Endothelial cell of umbilical vein (primary cell): ENCODE data around the gene ATL1. TPM values are rescaled to one million over a fixed set of nuclear protein-coding genes. Genes with fewer than 3 reads are reported as not detected.

Experiments
- BruUV-seq: library from RNA; stranded (reverse); fragments of 400-500 nt; replicated peaks from 2 replicates; lab custom pipeline; 2021; lab: Mats Ljungman, UMichigan
- CTCF ChIA-PET: fragments of 300-600, 350-600 bp; sonication (Branson Sonifier 250); formaldehyde crosslinking; loops from one replicate; lab custom pipeline; 2021; ENCODE audit warnings: antibody characterized with exemption, inconsistent platforms; lab: Charles Lee
- POLR2A ChIA-PET: fragments of 300-600, 350-600 bp; sonication (Branson Sonifier 250); formaldehyde crosslinking; loops from one replicate; lab custom pipeline; 2021; ENCODE audit warnings: antibody characterized with exemption, inconsistent platforms; lab: Charles Lee
- DNase-seq: peaks from one replicate; pipeline ENCODE4 v3.0.0-alpha.2; 2011; ENCODE audit warnings: low read depth, low spot score
- FAIRE-seq: peaks from 2 replicates; lab custom pipeline; 2011; peaks lifted over from hg19 to GRCh38; lab: Jason Lieb, UNC
- H2AFZ ChIP-seq: 2 replicates; pipeline ENCODE4 v1.6.0; 2012; ENCODE audit warnings: low read depth, low read length, control low read depth, inconsistent platforms
- H3K27ac ChIP-seq: 2 replicates; pipeline ENCODE4 v1.5.1; 2011; ENCODE audit warnings: low read depth, mild to moderate bottlenecking, control low read depth, low read length, moderate library complexity; ENCODE audit not compliant: insufficient read depth
- H3K27me3 ChIP-seq, 2 experiments: 2 replicates each; pipeline versions ENCODE4 v1.6.0 to v1.6.1; 2011; ENCODE audit warnings: low read length in 2 of 2, mixed read lengths in 1 of 2; ENCODE audit not compliant: control insufficient read depth in 2 of 2, insufficient read depth in 2 of 2
- H3K36me3 ChIP-seq, 2 experiments: 2 replicates in 1 of 2; 3 replicates in 1 of 2; pipeline ENCODE4 v1.5.1; 2011; ENCODE audit warnings: low read length in 2 of 2, mild to moderate bottlenecking in 1 of 2, moderate library complexity in 1 of 2; ENCODE audit not compliant: control insufficient read depth in 2 of 2, insufficient read depth in 2 of 2; ENCODE audit errors: extremely low read depth in 1 of 2
- H3K4me1 ChIP-seq: 3 replicates; pipeline ENCODE4 v1.5.1; 2011; ENCODE audit warnings: mild to moderate bottlenecking, low read length; ENCODE audit not compliant: control insufficient read depth, insufficient read depth; ENCODE audit errors: extremely low read depth
- H3K4me2 ChIP-seq: 2 replicates; pipeline ENCODE4 v1.6.1; 2011; ENCODE audit warnings: low read length, control low read depth, mixed read lengths; ENCODE audit not compliant: insufficient read depth
- H3K4me3 ChIP-seq, 3 experiments: fragments of 200-600 bp in 1 of 3; sonication (generic), shearing (Covaris generic) in 1 of 3; replicated peaks in 1 of 3; 2 replicates each; pipeline ENCODE4 v1.5.1; 2011 to 2016; ENCODE audit warnings: control low read depth in 3 of 3, low read length in 3 of 3, mild to moderate bottlenecking in 2 of 3, inconsistent platforms in 1 of 3, low read depth in 1 of 3, moderate library complexity in 1 of 3; ENCODE audit not compliant: insufficient read depth in 1 of 3
- H3K79me2 ChIP-seq: 2 replicates; pipeline ENCODE4 v1.6.0; 2012; ENCODE audit warnings: low read length, inconsistent platforms; ENCODE audit not compliant: control insufficient read depth, insufficient read depth
- H3K9ac ChIP-seq: replicated peaks from 2 replicates; pipeline ENCODE3; 2011; ENCODE audit warnings: low read length, control low read depth; ENCODE audit not compliant: insufficient read depth; ENCODE audit errors: extremely low read depth
- H3K9me1 ChIP-seq: replicated peaks from 3 replicates; pipeline ENCODE4 v1.6.0; 2011; ENCODE audit warnings: mild to moderate bottlenecking, low read length; ENCODE audit not compliant: control insufficient read depth, insufficient read depth; ENCODE audit errors: extremely low read depth
- H3K9me3 ChIP-seq: replicated peaks from 2 replicates; pipeline ENCODE4 v1.5.1; 2012; ENCODE audit warnings: low read length, inconsistent platforms; ENCODE audit not compliant: control insufficient read depth, insufficient read depth
- H4K20me1 ChIP-seq: replicated peaks from 2 replicates; pipeline ENCODE3; 2011; ENCODE audit warnings: mild to moderate bottlenecking, low read length; ENCODE audit not compliant: control insufficient read depth, insufficient read depth; ENCODE audit errors: extremely low read depth
- EZH2 ChIP-seq: IDR thresholded peaks from 2 replicates; pipeline ENCODE4 v1.6.1; 2012; ENCODE audit warnings: borderline replicate concordance, low read depth, mild to moderate bottlenecking, moderate library complexity, low read length, inconsistent platforms; ENCODE audit not compliant: severe bottlenecking
- FOS ChIP-seq: IDR thresholded peaks from 2 replicates; pipeline ENCODE4 v1.6.1; 2011; ENCODE audit warnings: mild to moderate bottlenecking, low read length, moderate library complexity, borderline replicate concordance; ENCODE audit not compliant: insufficient read depth
- GATA2 ChIP-seq: IDR thresholded peaks from 2 replicates; pipeline ENCODE4 v1.7.0; 2011; ENCODE audit warnings: low read depth, mild to moderate bottlenecking, moderate library complexity, mixed read lengths, low read length; ENCODE audit not compliant: insufficient read length, insufficient read depth
- JUN ChIP-seq: IDR thresholded peaks from 2 replicates; pipeline ENCODE4 v1.6.1; 2011; ENCODE audit warnings: borderline replicate concordance, low read depth; ENCODE audit not compliant: insufficient read length, insufficient read depth
- MYC ChIP-seq: IDR thresholded peaks from one replicate; pipeline ENCODE4 v1.6.1; 2011; ENCODE audit warnings: mild to moderate bottlenecking, low read depth, low read length
- POLR2A ChIP-seq: IDR thresholded peaks from 2 replicates; pipeline ENCODE4 v1.6.1; 2012; ENCODE audit warnings: low read depth, mild to moderate bottlenecking, control low read depth, low read length
- POLR2AphosphoS5 ChIP-seq: IDR thresholded peaks from 2 replicates; pipeline ENCODE4 v1.6.1; 2012; ENCODE audit warnings: low read depth, mild to moderate bottlenecking, control low read depth, low read length, moderate library complexity; ENCODE audit not compliant: insufficient read depth
- dilution Hi-C: fragments of 300-500 bp; cut with MboI; formaldehyde crosslinking; loops from one replicate; pipeline ENCODE4 v1.15.0; 2019; ENCODE audit warnings: low sequenced_read_pairs; ENCODE audit not compliant: extremely low pct_ligation_motif_present
- intact Hi-C: fragments of 100-400 bp; cut with micrococcal nuclease; formaldehyde crosslinking; loops from one replicate; pipeline ENCODE4 v1.10.0; 2022
- polyA plus RNA-seq, 4 experiments: library from polyadenylated mRNA; depleted of rRNA in 3 of 4; stranded (reverse) in 3 of 4; unstranded in 1 of 4; fragments of >200 nt; gene quantifications; 2 replicates each; pipeline versions ENCODE4 v1.2.1 to v1.2.3, GENCODE V29; 2011 to 2012; ENCODE audit warnings: missing spikeins in 1 of 4
- total RNA-seq: library from RNA; stranded (reverse); gene quantifications from 2 replicates; pipeline ENCODE4 v1.2.3, GENCODE V29; 2021
- TF ChIP-seq, protein P1 (sequence below), 2 donors: IDR thresholded peaks; 1 replicate in 1 of 2; 2 replicates in 1 of 2; pipeline ENCODE4 v1.5.1; 2011; ENCODE audit warnings: low read length in 2 of 2, mild to moderate bottlenecking in 2 of 2, moderate library complexity in 2 of 2, control low read depth in 1 of 2, inconsistent platforms in 1 of 2, low read depth in 1 of 2; ENCODE audit not compliant: insufficient read depth in 1 of 2; ENCODE audit errors: extremely low read depth in 1 of 2
- TF ChIP-seq, protein P2 (sequence below): IDR thresholded peaks from 2 replicates; pipeline ENCODE4 v1.6.1; 2011; ENCODE audit not compliant: insufficient read depth, insufficient read length

The ATL1 gene
- total and polyA plus RNA-seq, 2 donors (not counting 3 experiments of a cell fraction or from before 2014, with no cell fraction given): 1.1 to 5.1 TPM

DNA sequence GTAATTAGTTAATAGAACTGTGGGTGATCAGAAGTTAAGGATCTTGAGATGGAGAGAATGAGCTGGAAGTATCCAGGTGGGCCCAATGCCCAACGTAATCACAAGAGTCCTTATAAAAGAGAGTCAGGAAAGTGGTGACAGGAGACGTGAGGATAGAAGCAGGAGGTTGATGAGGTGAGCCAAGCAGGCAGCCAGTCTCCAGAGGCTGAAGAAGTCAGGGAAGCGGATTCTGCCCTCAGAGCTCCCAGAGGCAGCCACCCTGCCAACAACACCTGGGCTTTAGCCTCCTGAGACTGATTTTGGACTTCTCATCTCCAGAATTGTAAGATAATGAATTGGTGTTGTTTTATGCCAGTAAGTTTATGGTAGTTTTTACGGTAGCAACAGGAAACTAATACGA lies 118.2 kb downstream of the ATL1 start:
- dilution Hi-C loops: no loop called here

More for the DNA sequence above, 118.2 kb downstream of the ATL1 start:
- BruUV-seq: no TSS peak
- Histone ChIP-seq H4K20me1 (no peaks in the 10 kb centered on the region), H3K9me3 (no peaks in the 10 kb centered on the region), H3K79me2 (no peaks in the 10 kb centered on the region), H2AFZ (peak overlapping the region; percentile 2), H3K4me3 (no peak overlapping the region), H3K27ac (peak overlapping the region; percentile 69), H3K9me1 (no peaks in the 10 kb centered on the region), H3K27me3 (no peaks in the 10 kb centered on the region), H3K36me3 (no peaks in the 10 kb centered on the region), H3K9ac (no peak overlapping the region), H3K4me2 (peak overlapping the region; percentile 75), H3K4me1 (peaks cover 24% of the 10 kb centered on the region)
- TF ChIP-seq POLR2A: no peak
- TF ChIP-seq EZH2: no peak
- TF ChIP-seq FOS: no peak
- no peak for TF ChIP-seq POLR2AphosphoS5
- no peak for TF ChIP-seq JUN
- no peak for TF ChIP-seq GATA2
- TF ChIP-seq, protein P1, sequence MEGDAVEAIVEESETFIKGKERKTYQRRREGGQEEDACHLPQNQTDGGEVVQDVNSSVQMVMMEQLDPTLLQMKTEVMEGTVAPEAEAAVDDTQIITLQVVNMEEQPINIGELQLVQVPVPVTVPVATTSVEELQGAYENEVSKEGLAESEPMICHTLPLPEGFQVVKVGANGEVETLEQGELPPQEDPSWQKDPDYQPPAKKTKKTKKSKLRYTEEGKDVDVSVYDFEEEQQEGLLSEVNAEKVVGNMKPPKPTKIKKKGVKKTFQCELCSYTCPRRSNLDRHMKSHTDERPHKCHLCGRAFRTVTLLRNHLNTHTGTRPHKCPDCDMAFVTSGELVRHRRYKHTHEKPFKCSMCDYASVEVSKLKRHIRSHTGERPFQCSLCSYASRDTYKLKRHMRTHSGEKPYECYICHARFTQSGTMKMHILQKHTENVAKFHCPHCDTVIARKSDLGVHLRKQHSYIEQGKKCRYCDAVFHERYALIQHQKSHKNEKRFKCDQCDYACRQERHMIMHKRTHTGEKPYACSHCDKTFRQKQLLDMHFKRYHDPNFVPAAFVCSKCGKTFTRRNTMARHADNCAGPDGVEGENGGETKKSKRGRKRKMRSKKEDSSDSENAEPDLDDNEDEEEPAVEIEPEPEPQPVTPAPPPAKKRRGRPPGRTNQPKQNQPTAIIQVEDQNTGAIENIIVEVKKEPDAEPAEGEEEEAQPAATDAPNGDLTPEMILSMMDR (IDR thresholded peaks at IDR 0.05; ENCODE audit: extremely low read depth in 1 of 2, insufficient read depth in 1 of 2, low read depth in 1 of 2, low read length in 2 of 2): no peak
- TF ChIP-seq MYC: no peak
- TF ChIP-seq, protein P2, sequence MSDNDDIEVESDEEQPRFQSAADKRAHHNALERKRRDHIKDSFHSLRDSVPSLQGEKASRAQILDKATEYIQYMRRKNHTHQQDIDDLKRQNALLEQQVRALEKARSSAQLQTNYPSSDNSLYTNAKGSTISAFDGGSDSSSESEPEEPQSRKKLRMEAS: no peak
- intact Hi-C loops: no loop called here
- ChIA-PET POLR2A (interaction anchor here (1.3 kb wide), 1 partner anchor 10 kb away, joined by 3 read pairs; the partner anchor contains the start of gene SAV1), CTCF (interaction anchor here (1.7 to 2.2 kb wide), 3 partner anchors 10 to 81 kb away, joined by 4 to 15 read pairs (median 7); partner anchors contain the start of gene SAV1)
- peak; percentile 24 for FAIRE-seq
- DNase-seq: no peak
